Thyroid gland (tissue), 4 donors: ENCODE data around the gene IGF2BP1.

Experiments
- CTCF ChIP-seq, 6 experiments: fragments of 200-600 bp in 3 of 6; fragments of 450-650 bp in 3 of 6; sonication (generic) in 3 of 6; IDR thresholded peaks; one replicate each; pipeline ENCODE4 v1.5.1; 2016 to 2019; ENCODE audit warnings: antibody characterized with exemption in 6 of 6, mild to moderate bottlenecking in 2 of 6, inconsistent platforms in 1 of 6, moderate library complexity in 1 of 6
- POLR2A ChIP-seq, 2 donors: fragments of 450-650 bp; IDR thresholded peaks; one replicate each; pipeline ENCODE4 v1.6.1; 2017; ENCODE audit warnings: antibody characterized with exemption in 2 of 2, mild to moderate bottlenecking in 2 of 2, moderate library complexity in 1 of 2

- peak in 1 of 6 experiments; percentile 7 for TF ChIP-seq CTCF (IDR thresholded peaks at IDR 0.05)
- TF ChIP-seq POLR2A (IDR thresholded peaks at IDR 0.05), result no peak
These were observed 39.1 kb downstream of the IGF2BP1 start for GRCh38 chr17:49036270-49036626.
